GM18508 (cell line): Measurements from ENCODE around the gene ZFP1.
"Not testable (repeated sequence)": the region's sequence is repeated elsewhere in the genome, so short reads cannot be mapped to it uniquely, and the experiment has no call there.

ENCODE experiments used
- ATAC-seq: cut with Tn5 transposase; IDR thresholded peaks from one replicate; pipeline ENCODE4 v1.9.1; 2021; ENCODE audit warnings: moderate number of reproducible peaks; ENCODE audit not compliant: insufficient read depth, unreplicated experiment

The ZFP1 gene

DNA sequence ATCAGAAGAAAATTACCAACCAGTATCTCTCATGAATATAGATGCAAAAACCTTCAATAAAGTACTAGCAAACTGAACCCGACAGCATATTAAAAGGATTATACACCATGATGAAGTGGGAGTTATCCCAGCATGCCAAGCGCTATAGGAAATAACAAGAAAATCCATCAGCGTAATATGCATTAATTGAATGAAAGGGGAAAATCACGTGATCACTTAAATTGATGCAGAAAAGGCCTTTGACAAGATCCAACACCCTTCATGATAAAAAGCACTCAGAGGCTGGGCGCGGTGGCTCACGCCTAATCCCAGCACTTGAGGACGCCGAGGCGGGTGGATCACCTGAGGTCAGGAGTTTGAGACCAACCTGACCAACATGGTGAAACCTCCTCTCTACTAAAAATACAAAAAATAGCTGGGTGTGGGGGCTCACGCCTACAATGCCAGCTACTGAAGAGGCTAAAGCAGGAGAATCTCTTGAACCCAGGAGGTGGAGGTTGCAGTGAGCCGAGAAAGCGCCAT lies 53.8 kb downstream of the ZFP1 start:
- ATAC-seq: no peak

DNA sequence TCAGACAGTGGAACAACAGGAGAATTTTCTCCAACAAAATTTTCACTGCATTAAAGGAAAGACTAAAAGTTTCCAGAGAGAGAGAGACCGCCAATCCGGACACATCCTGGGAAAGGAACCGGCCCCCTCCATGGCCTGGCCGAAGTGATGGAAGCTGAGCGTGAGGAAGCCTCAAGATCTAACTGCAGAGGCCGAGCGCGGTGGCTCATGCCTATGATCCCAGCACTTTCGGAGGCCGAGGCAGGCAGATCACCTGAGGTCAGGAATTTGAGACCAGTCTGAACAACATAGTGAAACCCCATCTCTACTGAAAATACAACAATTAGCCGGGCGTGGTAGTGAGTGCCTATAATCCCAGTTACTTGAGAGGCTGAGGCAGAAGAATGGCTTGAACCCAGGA lies 54.8 kb downstream of the ZFP1 start:
- ATAC-seq: no peak

DNA sequence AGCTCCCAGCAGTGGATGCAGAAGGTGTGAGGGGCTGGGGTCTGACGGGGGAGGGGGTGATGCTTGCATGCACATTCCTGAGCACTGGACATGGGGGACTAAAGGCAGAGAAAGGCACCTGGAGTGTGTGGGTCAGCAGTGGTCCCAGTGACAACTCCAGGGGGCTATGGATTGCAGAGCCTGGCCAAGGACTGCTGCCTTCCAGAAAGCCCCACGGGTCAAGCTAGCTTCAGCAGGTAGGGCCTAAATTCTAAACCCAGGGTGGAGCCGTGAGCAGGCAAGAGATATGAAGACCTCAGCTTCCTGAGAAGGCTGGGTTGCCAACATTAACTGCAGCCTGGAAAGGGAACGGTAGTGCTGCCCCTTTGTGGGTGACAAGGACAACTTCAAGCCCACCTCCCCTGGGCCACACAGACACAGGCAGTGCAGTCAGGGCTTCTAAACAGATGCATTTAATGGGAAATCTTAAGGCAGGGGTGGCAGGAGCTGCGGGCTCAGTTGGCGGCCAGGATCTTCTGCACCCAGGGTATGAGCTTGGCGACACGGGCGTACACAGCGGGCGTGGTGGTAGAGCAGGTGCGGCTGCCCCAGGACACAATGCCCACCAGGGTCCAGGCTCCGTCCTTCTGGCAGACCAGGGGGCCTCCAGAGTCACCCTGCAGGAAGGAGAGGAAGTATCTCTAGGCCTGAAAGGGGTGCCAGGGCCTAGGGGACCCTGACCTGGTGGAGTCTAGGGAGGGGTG lies 55.5 kb downstream of the ZFP1 start:
- ATAC-seq: no peak

DNA sequence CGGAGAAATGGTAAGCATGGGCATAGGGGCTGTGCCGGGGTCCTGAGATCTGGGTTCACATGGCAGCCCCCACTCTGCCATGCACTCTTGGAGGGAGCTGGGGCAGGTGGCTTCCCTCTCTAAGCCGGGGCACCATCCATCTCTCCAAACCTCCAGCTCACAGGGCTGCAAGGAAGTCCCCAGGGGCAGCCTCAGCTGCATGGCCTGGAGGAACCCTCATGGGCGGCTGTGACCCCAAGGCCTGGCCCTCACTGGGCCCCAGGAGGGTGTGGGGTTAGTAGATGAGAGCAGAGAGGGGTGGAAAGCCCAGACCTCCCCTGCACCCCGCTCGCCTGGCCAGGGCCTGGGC lies 56.1 kb downstream of the ZFP1 start:
- no peak for ATAC-seq

DNA sequence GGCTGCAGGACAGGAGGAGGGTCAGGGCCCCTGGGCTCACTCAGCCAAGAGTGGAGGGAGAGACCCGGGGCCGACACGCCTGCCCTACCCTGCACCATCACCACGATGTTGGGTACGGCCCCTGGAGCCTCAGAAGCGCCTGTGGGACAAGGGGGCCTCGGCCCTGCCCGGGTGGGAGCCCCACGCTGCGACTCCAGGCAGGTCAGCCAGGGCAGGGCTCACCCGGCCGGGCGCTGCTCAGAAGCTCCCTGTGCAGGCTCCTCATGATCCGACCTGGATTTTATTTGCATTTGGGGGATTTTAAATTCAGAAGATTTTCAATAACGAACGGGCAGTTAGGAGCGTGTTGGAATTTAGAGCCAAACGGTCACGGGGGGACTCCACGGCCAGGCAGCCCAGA lies 56.6 kb downstream of the ZFP1 start:
- ATAC-seq: not testable (repeated sequence)

DNA sequence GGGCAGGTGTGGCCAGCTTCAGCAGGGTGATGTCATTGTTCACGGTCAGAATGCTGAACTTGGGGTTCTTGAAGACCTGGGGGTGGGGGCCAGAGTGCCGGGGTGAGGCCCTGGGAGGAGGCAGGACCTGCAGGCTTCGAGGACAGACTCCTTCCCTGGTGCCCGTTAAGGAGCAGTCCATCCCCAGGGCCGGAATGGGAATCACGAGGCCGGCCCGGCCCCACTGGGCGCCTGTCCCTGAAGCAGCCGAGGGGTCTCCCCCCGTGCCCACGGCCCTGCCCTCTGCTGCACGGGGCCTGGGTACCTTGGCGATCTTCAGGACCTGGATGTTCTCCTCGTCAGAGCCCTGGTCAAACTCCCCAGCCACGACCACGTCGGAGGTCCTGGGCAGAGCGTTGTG lies 57.1 kb downstream of the ZFP1 start:
- not testable (repeated sequence) for ATAC-seq

DNA sequence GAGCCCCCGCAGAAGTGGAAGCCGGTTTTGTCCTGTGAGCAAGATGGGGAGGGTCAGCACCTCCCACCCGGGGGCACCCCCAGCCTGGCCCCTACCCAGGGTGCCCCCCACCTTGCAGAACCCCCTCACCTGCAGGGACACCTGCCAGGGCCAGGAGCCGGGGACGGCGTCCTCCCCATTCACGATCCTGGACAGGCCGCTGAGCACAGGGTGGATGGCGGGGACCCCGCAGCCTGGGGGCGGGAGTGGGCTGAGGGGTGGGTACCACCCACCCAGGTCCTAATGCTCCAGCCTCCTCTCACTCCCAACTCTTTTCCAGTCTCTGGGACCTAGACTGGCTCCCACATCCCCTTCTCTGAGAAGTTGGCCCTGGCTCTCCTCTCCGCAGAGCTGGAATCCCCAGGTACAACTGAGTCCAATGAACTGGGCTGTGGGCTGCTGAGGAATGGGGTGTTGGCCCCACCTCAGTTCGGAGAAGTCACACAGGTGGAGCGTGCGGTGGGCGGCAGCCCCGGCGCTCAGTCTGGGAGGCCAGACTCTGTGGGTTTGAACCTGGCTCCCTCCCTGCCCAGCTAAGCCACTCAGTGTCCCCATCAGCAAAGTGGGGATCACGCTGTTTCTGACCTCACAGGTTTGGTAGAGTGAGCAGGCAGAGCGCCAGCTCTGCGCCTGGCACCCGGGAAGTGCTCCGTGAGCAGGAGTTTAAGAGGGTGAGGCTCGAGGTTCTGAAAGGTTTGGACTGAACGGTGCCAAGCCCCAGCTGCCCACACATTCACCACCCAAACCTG lies 57.8 kb downstream of the ZFP1 start:
- not testable (repeated sequence) for ATAC-seq

DNA sequence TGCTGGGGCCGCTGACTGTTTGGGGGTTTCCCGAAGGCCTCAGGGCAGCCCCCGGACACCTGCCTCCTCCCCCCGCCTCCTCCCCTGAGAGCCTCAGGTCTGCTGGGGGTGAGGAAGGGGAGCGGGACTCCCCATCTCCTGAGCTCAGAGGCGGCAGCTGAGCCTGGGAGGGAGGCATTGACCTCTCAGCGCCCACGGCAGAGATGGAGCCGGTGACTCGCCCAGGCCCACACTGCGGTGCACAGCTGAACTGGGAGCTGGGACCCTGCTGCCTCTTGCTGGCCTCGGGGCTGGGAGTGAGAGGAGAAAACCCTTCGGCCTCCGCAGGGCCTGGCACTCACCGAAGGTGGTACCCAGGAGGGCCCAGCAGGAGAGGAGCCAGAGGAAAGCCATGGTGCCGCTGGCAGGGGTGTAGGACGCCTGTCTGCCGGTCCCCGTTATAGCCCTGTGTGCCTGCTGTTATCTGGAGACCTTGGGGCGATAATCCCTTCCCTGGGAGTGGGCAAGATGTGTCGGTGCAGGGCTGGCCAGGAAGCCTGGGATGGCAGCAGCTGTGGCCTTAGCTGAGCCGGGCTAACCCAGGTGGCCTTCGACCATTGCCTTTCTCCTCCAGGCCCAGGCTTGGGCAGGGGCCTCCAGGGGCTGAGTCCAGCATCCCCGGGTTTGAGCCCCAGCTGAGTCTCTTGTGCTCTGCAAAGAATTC lies 58.6 kb downstream of the ZFP1 start, which contains the start of gene CTRB2:
Gene CTRB2 (minus strand): TSS at position 413 of the 703 bp plus-strand sequence. CDS start 20 bp downstream, at position 393.
- no peak for ATAC-seq

DNA sequence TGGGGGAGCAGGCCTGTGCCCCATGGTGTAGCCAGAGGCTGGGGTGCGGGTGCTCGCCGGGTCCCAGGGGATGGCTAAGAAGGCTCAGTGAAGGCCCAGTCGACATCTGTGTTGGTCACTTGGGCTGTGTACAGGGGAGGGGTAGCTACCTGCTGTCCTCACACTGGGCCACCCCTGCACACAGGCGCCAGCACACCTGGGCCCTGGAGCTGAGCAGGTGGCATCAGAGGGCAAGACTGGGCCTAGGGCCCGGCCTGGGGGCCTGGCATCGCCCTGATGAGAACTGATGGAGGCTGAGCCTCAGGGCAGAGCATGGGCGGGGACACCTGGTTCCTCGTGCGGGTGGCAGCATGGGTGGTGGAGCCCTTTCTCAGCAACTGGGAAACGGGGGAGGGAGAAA lies 59.5 kb downstream of the ZFP1 start:
- no peak for ATAC-seq

DNA sequence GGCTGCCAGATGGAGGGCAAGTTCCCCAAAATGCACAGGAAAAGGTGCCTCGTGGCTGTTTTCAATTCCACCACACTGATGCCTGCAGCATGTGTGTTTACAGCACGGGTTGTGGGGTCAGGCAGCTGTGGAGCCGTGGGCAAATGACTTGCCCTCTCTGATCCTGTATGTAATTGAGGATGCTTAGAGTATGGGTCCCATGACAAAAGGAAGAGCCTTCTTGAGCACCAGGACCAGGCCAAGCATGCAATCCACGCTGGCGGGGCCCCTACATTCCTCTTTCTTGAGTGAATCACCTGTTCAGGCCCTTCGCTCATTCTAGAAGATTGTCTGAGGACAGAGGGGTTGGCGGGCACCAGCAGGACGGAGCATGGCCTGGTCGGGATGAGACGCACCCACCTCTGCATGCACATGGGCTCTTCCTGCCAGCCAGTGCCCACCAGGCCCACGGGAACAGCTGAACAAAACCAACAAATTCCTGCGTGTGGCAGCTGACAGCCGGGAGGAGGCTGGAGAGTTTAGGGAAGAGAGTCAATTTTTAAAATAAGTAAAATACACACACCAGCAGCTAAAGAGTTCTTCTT lies 60.0 kb downstream of the ZFP1 start:
- ATAC-seq: no peak

DNA sequence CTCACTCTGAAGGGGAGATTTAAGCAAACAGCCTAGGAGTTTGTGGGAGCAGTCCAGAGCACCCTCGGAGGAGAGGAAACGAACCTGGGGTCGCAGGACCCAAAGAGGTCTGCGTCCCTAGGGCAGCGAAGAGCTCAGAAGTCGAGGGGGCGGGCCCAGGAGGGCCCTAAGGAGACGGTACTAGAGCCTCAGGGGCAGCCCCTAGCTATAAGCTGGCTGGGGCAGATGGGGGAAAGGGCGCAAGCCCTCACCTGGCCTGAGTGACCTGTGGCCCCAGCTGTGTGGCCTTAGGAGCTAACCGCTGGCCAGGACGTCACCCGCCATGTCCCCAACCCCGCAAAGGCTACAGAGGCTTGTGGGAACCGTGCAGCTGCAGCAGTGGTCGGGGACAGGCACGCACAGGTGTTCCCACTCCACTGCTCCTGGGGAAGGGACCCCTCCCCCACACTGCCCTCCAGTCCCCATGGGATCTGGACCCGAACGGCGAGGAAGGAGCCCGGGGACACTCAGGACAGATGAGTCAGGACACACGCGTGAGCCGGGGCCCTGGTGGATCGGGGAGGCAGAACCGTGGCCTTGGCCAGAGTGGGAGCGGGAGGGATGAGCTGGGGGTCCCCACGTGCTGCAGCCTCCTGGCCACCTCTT lies 60.7 kb downstream of the ZFP1 start:
- ATAC-seq: no peak

DNA sequence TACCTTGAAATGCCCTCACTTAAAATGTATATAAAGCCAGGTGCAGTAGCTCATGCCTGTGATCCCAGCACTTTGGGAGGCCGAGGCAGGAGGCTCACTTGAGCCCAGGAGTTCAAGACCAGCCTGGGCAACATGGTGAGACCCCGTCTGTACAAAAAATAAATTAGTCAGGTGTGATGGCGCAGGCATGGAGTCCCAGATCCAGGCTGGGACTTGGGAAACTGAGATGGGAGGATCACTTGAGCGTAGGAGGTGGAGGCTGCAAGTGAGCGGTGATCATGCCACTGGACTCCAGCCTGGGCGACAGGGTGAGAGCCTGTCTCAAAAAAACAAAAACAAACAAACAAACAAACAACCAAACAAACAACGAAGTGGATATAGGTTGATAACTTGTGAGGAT lies 61.2 kb downstream of the ZFP1 start:
- ATAC-seq: not testable (repeated sequence)

DNA sequence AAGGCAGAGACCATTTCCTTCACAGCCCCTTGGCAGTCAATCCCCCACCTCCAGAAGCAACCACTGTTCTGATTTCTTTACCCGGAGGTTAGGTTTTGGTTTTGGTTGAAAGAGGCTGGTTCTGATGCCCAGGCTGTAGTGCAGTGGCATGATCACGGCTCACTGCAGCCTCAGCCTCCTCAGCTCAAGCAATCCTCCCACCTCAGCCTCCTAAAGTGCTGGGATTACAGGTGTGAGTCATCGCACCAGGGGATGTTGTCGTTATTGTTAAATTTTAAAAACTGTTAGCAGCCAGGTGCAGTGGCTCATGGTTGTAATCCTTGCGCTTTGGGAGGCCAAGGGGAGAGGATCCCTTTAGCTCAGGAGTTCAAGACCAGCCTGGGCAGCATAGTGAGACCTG lies 61.6 kb downstream of the ZFP1 start:
- no peak for ATAC-seq

DNA sequence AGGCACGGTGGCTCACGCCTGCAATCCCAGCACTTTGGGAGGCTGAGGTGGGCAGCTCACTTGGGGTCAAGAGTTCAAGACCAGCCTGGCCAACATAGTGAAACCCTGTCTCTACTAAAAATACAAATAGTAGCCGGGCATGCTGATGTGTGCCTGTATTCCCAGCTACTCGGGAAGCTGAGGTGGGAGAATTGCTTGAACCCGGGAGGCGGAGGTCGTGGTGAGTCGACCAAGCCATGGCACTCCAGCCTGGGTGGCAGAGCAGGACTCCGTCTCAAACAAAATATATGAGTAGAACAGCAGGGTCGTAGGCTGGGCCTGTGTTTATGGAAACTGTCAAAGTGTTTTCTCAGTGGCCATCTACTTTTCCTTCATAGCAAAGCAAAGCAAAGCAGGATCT lies 63.0 kb downstream of the ZFP1 start:
- not testable (repeated sequence) for ATAC-seq

DNA sequence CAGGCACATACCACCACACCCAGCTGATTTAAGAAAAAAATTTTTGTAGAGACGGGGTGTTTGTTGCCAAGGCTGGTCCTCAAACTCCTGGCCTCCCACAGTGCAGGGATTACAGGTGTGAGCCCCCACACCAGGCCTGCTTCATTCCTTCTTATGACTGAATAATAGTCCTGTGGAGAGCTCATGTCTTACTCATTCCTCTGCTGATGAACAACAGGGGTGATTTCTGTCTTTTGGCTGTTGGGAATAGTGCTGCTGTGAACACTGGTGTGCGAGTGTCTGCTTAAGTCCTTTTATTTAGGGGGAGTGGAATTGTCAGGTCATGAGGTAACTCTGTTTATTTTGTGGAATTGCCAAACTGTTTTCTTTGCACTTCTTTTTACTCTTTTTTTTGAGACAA lies 67.8 kb downstream of the ZFP1 start:
- ATAC-seq: no peak

DNA sequence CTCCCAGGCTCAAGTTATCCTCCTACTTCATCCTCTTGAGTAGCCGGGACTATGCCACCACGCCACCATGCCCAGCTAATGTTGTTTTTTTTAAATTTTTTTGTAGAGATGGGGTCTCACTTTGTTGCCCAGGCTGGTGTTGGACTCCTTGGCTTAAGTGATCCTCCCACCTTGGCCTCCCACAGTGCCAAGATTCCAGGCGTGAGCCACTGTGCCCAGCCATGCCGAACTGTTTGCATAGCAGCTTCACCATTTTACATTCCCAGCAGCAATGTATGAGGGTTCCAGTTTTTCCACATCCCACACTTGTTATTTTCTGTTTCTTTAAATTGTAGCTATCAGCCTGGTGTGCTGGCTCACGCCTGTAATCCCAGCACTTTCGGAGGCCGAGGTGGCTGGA lies 68.3 kb downstream of the ZFP1 start:
- no peak for ATAC-seq

DNA sequence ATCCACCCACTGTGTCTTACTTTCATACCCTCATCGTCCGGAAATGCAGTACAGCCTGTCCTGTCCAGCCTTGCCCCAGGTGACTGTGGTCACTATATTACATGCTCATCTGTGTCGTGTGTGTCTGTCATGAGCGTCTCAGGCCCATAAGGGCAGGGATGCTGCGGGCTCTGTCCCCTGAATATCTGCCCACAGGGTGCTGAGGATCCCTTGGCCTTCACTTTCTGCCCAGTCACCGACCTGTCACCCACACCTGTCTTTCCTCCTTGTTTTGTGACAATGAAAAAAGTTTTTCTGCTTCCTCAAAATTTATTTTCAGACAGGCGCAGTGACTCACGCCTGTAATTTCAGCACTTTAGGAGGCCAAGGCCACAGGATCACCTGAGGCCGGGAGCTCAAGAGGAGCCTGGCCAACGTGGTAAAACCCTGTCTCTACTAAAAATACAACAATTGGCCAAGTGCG lies 69.1 kb downstream of the ZFP1 start:
- ATAC-seq: no peak

DNA sequence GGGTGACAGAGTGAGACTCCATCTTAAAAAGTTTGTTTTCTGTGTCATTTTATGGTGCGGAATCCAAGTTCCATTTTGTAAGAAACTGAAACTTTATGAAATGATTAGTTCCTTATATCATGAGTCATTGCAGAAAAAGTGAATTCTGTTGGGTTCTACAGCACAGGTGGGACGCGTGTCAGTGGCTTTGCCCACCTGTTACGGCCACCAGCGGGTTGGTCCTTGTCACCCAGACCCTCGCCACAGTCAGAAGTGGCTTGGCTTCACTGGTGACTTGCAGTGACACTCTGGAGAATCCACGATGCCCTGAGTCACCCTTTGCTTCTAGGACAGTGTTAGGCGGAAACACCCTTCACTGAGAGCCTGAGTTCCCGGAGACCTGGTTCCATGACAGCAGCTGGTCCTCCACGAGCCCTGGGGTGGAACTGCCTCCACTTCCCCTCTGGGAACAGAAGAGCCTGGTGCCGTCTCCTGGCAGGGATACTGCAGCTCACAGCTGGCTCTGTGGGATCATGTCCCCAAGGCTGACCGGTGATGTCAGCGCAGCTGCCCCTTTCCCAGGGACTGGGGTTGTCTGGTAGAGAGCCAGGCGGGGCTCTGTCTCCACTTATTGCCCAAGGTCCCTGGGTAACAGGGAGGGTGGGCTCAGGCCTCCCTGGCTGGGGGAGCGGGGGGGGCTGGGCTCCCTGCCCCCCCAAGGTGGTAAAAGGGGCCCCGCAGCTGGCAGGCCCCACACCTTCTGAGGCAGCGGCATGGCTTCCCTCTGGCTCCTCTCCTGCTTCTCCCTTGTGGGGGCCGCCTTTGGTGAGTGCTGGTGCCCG lies 70.1 kb downstream of the ZFP1 start, which contains the start of gene CTRB1:
Gene CTRB1 (plus strand): TSS at position 733 of the 821 bp plus-strand sequence. CDS start 20 bp downstream, at position 753.
- ATAC-seq: peak; percentile 68

DNA sequence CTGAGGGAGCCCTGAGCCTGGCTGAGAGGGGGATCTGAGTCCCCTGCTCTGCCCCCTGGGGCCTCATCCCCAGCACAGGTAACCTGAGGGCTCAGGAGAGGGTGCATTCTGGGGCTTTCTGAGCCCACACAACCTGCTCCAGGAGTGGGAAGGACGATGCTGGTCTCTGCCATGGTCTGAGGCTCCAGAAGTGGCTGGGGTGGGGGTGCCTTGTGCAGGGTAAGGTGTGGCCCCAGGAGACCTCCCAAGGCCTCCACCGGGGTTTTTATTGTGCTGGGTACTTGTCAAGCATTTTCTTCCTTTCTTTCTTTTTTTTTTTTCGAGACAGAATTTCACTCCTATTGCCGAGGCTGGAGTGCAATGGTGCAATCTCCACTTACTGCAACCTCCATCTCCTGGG lies 70.8 kb downstream of the ZFP1 start:
- no peak for ATAC-seq
